ENCODE data around the gene DEFB132. TPM values are rescaled to one million over a fixed set of nuclear protein-coding genes. Genes with fewer than 3 reads are reported as not detected.

Gene DEFB132
- total and polyA plus RNA-seq, 2 of the 8 experiments (the other 6 are each of a cell fraction or from before 2014, with no cell fraction given): not detected

GRCh38 chr20:227439-228105, 30.0 kb upstream of the DEFB132 start:
- CTCF ChIA-PET (ENCODE audit: partially characterized antibody): interaction anchor here (0.6 to 1.4 kb wide), 2 partner anchors 29 to 97 kb away, joined by 3 read pairs; no protein-coding TSS in a partner anchor
- no peak overlapping the region for H2BK20ac ChIP-seq (ENCODE audit: low read length)
- H2AK5ac ChIP-seq (ENCODE audit: low read depth, low read length): no peak overlapping the region

More at GRCh38 chr20:227439-228105, 30.0 kb upstream of the DEFB132 start:
- Histone ChIP-seq H3K9ac (replicated peaks in 1 of 4; ENCODE audit: extremely low read depth in 1 of 4, low read depth in 3 of 4, low read length in 3 of 4) (no peak overlapping the region), H3K36me3 (ENCODE audit: control insufficient read depth in 2 of 4, insufficient read depth in 4 of 4, low read length in 3 of 4) (no peaks in the 10 kb centered on the region), H3K4me1 (replicated peaks in 1 of 4; ENCODE audit: control insufficient read depth in 3 of 4, insufficient read depth in 4 of 4, low read length in 3 of 4) (no peaks in the 10 kb centered on the region), H2BK120ac (replicated peaks; ENCODE audit: low read depth, low read length) (no peak overlapping the region), H3K27me3 (replicated peaks in 1 of 4; ENCODE audit: control insufficient read depth in 3 of 4, extremely low read depth in 1 of 4, insufficient read depth in 3 of 4, low read length in 3 of 4) (no peaks in the 10 kb centered on the region), H4K20me1 (replicated peaks in 1 of 2; ENCODE audit: control insufficient read depth in 1 of 2, insufficient read depth in 2 of 2, low read length in 2 of 2) (no peaks in the 10 kb centered on the region), H3K27ac (ENCODE audit: low read depth, low read length) (no peak overlapping the region), H4K91ac (replicated peaks; ENCODE audit: insufficient read length, low read length) (no peak overlapping the region), H2BK5ac (ENCODE audit: low read depth, low read length) (no peak overlapping the region), H3K4me2 (ENCODE audit: insufficient read depth in 1 of 2, low read depth in 2 of 2, low read length in 2 of 2) (no peak overlapping the region), H4K5ac (ENCODE audit: insufficient read length, low read depth, low read length) (no peak overlapping the region), H3K9me3 (ENCODE audit: insufficient read depth in 2 of 2, low read depth in 1 of 2, low read length in 1 of 2) (peaks cover 7 to 23% of the 10 kb centered on the region in 2 experiments), H3K79me1 (ENCODE audit: low read depth, low read length) (no peaks in the 10 kb centered on the region), H2BK12ac (ENCODE audit: low read depth, low read length) (no peak overlapping the region), H4K8ac (ENCODE audit: extremely low read depth, insufficient read depth, low read length) (no peak overlapping the region), H3K18ac (ENCODE audit: extremely low read depth, low read length) (no peak overlapping the region), H3K23me2 (ENCODE audit: low read depth, low read length) (peaks cover 2% of the 10 kb centered on the region; the same call in 1 of the 2 replicates), H3K4ac (replicated peaks; ENCODE audit: insufficient read length, low read depth, low read length) (no peak overlapping the region), H3K79me2 (ENCODE audit: control insufficient read depth in 1 of 2, insufficient read depth in 2 of 2, low read length in 2 of 2) (no peaks in the 10 kb centered on the region), H2AFZ (ENCODE audit: low read length) (no peak overlapping the region), H3K4me3 (ENCODE audit: extremely low read depth in 1 of 4, insufficient read depth in 2 of 4, low read depth in 3 of 4, low read length in 4 of 4) (no peak overlapping the region), H3K14ac (ENCODE audit: insufficient read length) (no peak overlapping the region), H2BK15ac (ENCODE audit: low read length) (no peak overlapping the region), H3K23ac (ENCODE audit: insufficient read length) (no peak overlapping the region), H3K56ac (replicated peaks; ENCODE audit: insufficient read length, low read depth, low read length) (no peak overlapping the region)
- TF ChIP-seq BACH1 (IDR thresholded peaks at IDR 0.05; ENCODE audit: low read length) (no peak), E2F6 (IDR thresholded peaks at IDR 0.05) (no peak), BRCA1 (IDR thresholded peaks at IDR 0.05; ENCODE audit: low read depth, low read length) (no peak), CTBP2 (IDR thresholded peaks at IDR 0.05; ENCODE audit: borderline replicate concordance, insufficient read depth, insufficient read length, low read length) (no peak), JUND (IDR thresholded peaks at IDR 0.05; ENCODE audit: low read length) (no peak), ATF3 (IDR thresholded peaks at IDR 0.05; ENCODE audit: insufficient read depth, low read depth, low read length) (no peak), JUN (IDR thresholded peaks at IDR 0.05; ENCODE audit: low read depth, low read length) (no peak)
- WGBS, 2 experiments (ENCODE audit: extremely low coverage in 1 of 2, insufficient coverage in 1 of 2, insufficient read length in 1 of 2, insufficient replicate concordance in 2 of 2, low coverage in 1 of 2, low lambda C conversion rate in 2 of 2, missing lambda C conversion rate in 1 of 2): 60% methylated on average over 3 of the region's 3 CpGs; no CpG with 5 or more reads in 1 of the 2 experiments
- DNase-seq (ENCODE audit: low read depth in 1 of 2, low spot score in 2 of 2) (no peak), FAIRE-seq (no peak)
- POLR2A ChIA-PET (ENCODE audit: partially characterized antibody): interaction anchor here (0.7 kb wide), 1 partner anchor 11 kb away, joined by 3 read pairs; no protein-coding TSS in a partner anchor
